Measurements from ENCODE around the gene NKX1-1. TPM values are rescaled to one million over a fixed set of nuclear protein-coding genes. Genes with fewer than 3 reads are reported as not detected.
A peak's percentile ranks its signal among the peaks of the same experiment; 100 is the strongest.
"Not testable (repeated sequence)": the region's sequence is repeated elsewhere in the genome, so short reads cannot be mapped to it uniquely, and the experiment has no call there.

NKX1-1 gene
- total RNA-seq, 1 donor from 2014 or later = not detected

GRCh38 chr4:1404573-1405253, 1.5 kb downstream of the NKX1-1 start:
- DNase-seq (ENCODE audit: low spot score) = no peak

DNA sequence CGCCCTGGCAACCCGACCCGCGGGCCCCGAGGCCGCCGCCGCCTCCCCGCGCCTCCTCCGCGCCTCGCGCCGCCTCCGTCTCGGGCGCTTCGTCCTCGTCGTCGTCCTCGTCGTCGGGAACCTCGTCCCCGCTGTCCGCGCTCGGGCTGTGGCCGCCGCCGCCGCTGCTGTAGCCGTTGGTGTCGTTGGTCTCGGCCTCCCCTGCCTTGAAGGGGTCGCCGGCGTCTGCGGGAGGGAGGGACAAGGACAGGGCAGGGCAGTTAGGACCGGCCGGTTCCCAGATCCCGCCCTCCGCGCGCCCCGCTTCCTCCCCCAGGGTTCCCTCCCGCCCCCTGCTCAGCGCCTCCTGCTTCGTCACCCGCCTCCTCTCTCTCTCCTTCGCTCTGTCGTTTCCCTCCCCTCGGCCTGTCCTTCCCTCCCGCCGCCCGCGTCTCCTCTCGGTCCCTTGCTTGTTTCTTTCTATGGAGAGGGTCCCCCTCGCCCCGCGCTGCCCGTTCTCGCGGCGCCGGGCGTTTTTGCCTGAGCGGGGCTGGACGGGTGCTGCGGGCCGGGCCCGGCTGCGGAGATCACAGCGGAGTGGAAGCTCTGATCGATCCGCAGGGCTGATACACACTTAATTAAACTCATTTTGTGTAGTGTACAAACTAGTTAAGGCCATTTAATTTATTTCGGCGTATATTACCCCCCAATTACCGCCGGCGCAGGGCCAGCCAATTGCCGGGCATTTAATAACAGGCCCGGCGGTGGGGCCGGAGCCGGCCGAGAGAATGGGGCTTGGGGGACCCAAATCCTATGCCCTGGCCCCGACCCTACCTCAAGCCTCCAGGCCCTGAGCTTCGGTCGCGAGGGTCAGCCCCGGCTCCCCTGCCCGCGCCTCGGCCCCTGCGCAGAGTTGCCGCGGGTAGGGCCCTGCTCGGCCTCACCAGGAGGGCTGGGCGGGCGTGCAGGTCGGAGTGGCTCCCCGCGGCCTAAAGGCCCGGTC, 2.4 kb downstream of the NKX1-1 start:
- peak; percentile 40 for DNase-seq (ENCODE audit: low spot score)

DNA sequence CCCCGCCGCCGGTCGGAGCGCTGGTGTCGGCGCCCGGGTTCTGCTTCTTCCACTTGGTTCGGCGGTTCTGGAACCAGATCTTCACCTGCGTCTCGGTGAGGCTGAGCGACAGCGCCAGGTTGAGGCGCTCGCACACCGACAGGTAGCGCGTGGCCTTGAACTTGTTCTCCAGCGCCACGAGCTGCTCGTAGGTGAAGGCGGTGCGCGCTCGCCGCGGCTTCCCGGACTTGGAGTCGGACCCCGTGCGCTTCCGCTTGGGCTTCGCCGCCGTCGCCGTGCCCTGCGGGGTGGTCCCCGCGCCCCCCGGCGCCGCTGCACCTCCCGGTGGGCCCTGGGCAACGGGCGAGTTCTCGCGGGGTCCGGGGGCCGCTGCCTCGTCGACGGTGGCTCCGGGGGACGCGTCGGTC, 3.1 kb downstream of the NKX1-1 start:
- no peak for DNase-seq (ENCODE audit: low spot score)

DNA sequence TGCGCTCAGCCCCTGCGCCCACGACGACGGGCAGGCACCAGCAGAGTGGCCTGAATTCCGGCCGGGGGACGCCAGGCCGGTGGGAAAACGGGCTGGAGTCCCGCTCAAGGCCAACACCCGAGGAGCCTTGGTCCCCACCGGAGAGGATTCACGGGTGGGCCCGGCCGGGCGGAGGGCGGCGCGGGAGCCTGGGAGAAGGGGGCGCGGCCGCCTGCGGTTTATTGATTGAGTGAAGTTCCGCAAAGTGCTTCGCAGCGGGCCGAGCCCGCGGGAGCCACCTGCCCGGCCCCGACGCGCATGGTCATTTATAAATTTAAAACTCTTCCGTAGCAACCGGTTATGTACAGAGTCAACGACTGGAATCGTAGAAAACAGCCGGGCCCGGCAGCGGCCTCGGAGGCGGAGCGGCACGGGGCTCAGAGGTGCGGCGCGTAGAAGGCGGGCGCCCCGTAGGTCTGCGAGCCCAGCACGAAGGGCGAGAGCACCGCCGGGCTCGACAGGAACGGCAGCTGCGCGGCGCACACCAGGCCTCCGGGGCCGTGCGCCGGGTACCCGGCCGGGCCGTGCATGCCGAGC, 3.6 kb downstream of the NKX1-1 start:
- no peak for DNase-seq (ENCODE audit: low spot score)

GRCh38 chr4:1402021-1402515, 4.2 kb downstream of the NKX1-1 start:
- DNase-seq (ENCODE audit: low spot score) = no peak

DNA sequence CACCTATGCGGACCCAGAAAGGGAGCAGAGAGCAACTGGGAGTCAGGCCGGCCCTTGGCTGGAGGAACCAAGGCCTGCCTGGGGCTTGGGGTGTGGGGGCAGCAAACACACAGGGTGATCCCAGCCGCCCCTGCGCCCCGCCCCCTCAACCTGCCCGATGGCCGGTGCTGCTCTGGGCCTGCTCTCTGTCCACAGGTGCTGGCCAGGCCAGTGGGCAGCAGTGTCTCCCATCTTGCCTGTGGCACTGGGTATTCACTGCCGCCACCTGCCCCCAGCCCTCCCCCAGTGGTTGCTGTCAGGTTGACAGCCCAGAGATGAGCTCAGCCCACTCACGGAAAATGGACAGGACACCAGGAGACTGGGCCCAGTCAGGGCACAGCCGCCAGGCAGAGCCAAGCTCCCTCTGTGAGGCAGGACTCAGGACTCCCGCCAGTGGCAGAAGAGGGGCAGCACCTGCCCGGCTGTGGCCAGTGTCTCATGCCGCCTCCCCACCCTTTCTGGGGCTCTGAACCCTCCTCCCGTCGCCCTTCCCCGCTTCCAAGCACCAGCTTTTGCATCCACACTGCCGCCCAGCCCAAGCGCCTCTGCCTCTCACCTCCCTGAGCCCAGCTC, 4.7 kb downstream of the NKX1-1 start:
- DNase-seq (ENCODE audit: low spot score) = peak; percentile 27

- no peak for DNase-seq (ENCODE audit: low spot score)
These were observed 5.3 kb downstream of the NKX1-1 start for GRCh38 chr4:1400831-1401408.

GRCh38 chr4:1400191-1400805, 5.9 kb downstream of the NKX1-1 start:
- no peak for DNase-seq (ENCODE audit: low spot score)

DNA sequence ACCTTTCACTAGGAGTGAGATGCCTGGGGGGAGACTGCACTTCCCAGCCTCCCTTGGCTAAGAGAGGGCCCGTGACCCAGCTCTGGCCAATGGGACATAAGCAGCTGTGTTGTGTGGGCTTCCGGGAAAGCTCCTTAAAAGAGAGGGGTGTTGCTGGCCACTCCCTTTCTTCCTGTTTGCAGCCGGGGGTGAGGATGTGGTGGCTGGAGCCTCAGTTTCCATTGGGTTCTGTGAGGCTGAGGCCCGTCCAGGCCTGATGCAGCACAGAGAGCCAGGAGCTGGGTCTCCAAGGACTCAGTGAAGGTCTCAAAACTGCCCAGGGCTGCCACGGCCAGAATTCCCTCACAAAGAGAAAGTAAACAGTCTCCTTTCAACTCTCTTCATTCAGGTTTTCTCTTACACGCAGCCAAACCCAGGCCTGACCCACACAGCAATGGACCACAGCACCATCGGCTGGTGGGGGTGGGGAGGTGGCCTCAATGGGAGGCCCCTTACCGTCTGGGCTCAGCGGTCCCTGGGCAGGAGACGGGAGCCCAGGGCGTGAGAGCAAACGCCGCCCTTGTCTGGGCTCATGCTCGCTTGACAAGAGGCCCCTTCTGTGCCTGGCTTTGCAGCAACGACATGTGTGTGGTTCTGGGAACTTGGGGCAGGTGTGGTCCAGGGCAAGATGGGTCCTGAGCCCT, 6.6 kb downstream of the NKX1-1 start:
- DNase-seq (ENCODE audit: low spot score) = no peak

GRCh38 chr4:1398681-1399507, 7.3 kb downstream of the NKX1-1 start:
- DNase-seq (ENCODE audit: low spot score) = no peak

DNA sequence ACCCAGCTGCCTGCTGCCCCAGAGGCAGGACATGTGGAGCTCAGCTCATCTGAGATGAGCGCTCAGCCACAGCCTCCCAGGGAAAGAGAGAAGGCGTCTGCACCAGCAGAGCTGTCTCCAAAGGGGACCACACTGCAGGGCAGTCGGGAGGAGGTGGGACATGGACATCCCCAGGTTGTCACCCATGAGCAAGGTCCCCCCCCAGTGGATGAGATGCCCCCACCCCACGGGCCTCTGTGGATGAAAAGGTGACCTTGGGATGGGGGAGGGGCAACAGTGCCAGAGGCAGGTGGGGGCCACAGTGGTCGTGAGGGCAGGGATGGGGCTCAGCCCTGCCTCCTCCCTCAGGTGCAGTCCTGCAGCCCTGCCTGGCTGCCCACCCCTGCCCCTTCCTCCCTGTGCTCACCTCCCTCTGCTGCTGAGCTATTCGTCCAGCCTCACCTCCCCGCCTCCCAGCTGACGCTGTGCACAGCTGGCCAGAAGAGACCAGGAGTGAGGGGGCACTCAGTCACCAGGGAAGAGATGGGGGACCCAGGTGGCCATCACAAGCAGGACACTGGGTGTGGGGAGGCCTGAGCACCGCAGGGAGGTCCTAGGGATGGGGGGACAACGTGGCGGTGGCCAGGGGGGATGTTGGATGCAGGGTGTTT, 9.3 kb downstream of the NKX1-1 start:
- DNase-seq (ENCODE audit: low spot score) = no peak

DNA sequence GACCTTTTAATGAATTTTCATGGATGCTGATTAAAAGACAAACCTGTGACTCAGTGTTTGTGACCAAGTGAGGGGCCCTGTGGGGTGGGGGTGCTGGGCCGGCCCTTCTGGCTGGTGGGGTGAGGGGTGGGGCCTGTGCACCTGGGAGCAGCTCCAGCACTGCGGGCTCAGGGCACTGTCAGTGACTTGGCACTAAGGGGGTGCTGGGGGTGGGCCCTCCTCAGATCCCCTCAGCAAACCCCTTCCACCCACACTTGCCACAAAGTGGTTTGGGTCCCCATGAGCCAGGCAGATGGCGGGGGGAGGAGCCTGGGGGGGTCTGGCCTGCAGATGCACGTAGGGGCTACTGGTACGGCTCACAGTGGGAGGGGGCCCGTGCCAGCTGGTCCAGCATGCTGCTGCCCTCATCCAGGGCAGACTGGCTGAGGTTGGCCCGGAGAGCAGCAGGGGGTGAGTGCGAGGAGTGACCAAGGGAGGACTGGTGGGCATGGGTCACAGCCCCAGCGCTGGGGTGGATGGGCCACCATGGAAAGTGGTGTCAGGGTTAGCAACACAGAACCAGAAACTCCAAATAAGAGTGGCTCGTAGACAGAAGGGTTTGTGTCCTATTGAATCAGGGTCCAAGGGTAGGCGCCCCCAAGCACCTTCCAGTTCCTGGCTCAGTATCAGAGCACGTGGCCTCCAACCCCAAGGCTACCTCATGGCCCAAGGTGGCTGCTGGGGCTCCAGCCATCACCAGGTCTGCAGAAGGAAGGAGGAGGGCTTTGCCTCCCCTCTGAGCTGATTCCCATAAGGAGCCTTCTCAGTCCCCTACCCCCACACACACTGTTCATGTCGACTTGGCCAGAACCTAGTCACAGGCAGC, 10.1 kb downstream of the NKX1-1 start:
- no peak for DNase-seq (ENCODE audit: low spot score)

DNA sequence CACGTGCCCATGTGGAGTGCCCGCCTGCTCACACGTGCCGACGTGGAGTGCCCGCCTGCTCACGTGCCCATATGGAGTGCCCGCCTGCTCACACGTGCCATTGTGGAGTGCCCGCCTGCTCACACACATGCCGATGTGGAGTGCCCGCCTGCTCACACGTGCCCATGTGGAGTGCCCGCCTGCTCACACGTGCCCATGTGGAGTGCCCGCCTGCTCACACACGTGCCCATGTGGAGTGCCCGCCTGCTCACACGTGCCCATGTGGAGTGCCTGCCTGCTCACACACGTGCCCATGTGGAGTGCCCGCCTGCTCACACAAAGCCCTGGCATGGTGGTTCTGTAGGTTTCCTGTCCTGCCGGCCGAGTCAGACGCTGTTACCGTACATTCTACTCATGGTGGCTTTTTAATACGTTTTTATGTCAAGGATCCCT, 10.8 kb downstream of the NKX1-1 start:
- DNase-seq (ENCODE audit: low spot score) = not testable (repeated sequence)

DNA sequence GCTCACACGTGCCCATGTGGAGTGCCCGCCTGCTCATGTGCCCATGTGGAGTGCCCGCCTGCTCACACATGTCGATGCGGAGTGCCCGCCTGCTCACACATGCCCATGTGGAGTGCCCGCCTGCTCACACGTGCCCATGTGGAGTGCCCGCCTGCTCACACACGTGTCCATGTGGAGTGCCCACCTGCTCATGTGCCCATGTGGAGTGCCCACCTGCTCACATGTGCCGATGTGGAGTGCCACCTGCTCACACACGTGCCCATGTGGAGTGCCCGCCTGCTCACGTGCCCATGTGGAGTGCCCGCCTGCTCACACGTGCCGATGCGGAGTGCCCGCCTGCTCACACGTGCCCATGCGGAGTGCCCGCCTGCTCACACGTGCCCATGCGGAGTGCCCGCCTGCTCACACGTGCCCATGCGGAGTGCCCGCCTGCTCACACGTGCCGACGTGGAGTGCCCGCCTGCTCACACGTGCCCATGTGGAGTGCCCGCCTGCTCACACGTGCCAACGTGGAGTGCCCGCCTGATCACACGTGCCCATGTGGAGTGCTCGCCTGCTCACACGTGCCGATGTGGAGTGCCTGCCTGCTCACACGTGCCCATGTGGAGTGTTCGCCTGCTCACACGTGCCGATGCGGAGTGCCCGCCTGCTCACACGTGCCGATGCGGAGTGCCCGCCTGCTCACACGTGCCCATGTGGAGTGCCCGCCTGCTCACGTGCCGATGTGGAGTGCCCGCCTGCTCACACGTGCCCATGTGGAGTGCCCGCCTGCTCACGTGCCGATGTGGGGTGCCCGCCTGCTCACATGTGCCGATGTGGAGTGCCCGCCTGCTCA, 11.5 kb downstream of the NKX1-1 start:
- DNase-seq (ENCODE audit: low spot score) = not testable (repeated sequence)

GRCh38 chr4:1393866-1394265, 12.4 kb downstream of the NKX1-1 start:
- DNase-seq (ENCODE audit: low spot score) = no peak

- not testable (repeated sequence) for DNase-seq (ENCODE audit: low spot score)
These were observed 12.9 kb downstream of the NKX1-1 start for GRCh38 chr4:1393363-1393762.
